ENCODE measurements around the gene CACNA1H.
"Not testable (repeated sequence)": the region's sequence is repeated elsewhere in the genome, so short reads cannot be mapped to it uniquely, and the experiment has no call there.

CACNA1H gene

DNA sequence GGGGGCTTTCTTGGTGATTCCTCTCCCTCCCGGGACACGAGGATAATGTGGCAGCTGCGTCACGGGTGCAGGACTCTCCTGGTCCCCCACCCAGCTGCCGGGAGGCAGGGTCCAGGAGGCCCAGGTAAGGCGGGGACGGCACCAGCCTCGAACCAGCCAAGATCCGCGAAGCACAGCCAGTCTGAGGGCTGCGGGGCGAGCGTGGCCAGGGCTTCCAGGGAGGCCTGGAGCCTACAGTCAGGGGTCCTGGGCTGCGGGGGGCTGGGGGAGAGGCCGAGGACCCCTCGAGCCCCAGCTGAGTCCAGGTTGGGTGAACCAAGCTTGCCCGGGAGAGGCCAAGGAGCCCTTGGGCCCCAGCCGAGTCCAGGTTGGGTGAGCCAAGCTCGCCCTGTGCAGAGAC, 112.9 kb downstream of the CACNA1H start:
- H3K27me3 ChIP-seq (ENCODE audit: low read depth, low read length) = no peaks in the 10 kb centered on the region
- no peaks in the 10 kb centered on the region for H4K20me1 ChIP-seq (ENCODE audit: insufficient read depth, low read length)
- no peaks in the 10 kb centered on the region for H3K79me2 ChIP-seq (ENCODE audit: low read length)
- H3K9ac ChIP-seq (ENCODE audit: low read length) = no peak overlapping the region
- H3K27ac ChIP-seq (ENCODE audit: low read length) = no peak overlapping the region
- no peak overlapping the region for H3K4me3 ChIP-seq (ENCODE audit: low read length)
- H3K36me3 ChIP-seq (replicated peaks; ENCODE audit: low read depth, low read length) = no peaks in the 10 kb centered on the region
- no peak for TF ChIP-seq EZH2phosphoT487 (IDR thresholded peaks at IDR 0.05; ENCODE audit: low read depth)
- no peak for TF ChIP-seq CTCF (IDR thresholded peaks at IDR 0.05; ENCODE audit: low read depth, low read length)
- no peaks in the 10 kb centered on the region for H3K4me1 ChIP-seq (ENCODE audit: low read length)
- no peak overlapping the region for H2AFZ ChIP-seq (ENCODE audit: low read depth, low read length)
- no peaks in the 10 kb centered on the region for H3K9me3 ChIP-seq (ENCODE audit: insufficient read depth, low read length)
- H3K4me2 ChIP-seq (ENCODE audit: low read length) = no peak overlapping the region

DNA sequence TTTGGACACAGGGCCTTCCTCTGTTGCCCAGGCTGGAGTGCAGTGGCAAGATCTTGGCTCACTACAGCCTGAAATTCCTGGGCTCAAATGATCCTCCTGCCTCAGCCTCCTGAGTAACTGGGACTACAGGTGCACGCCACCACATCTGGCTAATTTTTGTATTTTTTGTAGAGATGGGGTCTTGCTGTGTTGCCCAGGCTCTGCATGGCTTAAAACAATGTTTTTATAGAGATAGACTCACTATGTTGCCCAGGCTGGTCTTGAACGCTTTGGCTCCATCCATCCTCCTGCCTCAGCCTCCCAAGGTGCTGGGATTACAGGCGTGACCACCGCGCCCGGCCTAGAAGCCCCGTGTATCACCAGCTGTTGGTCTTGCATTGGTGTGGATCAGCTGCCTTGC, 116.5 kb downstream of the CACNA1H start:
- not testable (repeated sequence) for H3K4me1 ChIP-seq (ENCODE audit: low read length); H3K9me3 ChIP-seq (ENCODE audit: insufficient read depth, low read length); H3K4me2 ChIP-seq (ENCODE audit: low read length); H3K27ac ChIP-seq (ENCODE audit: low read length); H3K9ac ChIP-seq (ENCODE audit: low read length); H2AFZ ChIP-seq (ENCODE audit: low read depth, low read length); H3K27me3 ChIP-seq (ENCODE audit: low read depth, low read length); H3K79me2 ChIP-seq (ENCODE audit: low read length); H3K36me3 ChIP-seq (replicated peaks; ENCODE audit: low read depth, low read length); H3K4me3 ChIP-seq (ENCODE audit: low read length); H4K20me1 ChIP-seq (ENCODE audit: insufficient read depth, low read length)

DNA sequence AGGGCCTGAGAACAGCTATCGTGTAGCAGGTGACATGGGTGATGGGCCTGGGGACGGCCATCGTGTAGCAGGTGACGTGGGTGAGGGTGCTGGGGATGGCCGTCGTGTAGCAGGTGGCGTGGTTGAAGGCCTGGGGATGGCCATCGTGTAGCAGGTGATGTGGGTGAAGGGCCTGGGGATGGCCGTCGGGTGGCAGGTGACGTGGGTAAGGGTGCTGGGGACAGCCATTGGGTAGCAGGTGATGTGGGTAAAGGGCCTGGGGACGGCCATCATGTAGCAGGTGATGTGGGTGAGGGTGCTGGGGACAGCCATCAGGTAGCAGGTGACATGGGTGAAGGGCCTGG, 118.4 kb downstream of the CACNA1H start:
- Histone ChIP-seq H3K27ac (ENCODE audit: low read length) (no peak overlapping the region), H2AFZ (ENCODE audit: low read depth, low read length) (no peak overlapping the region), H3K27me3 (ENCODE audit: low read depth, low read length) (no peaks in the 10 kb centered on the region), H3K9me3 (ENCODE audit: insufficient read depth, low read length) (no peaks in the 10 kb centered on the region), H3K4me2 (ENCODE audit: low read length) (no peak overlapping the region), H4K20me1 (ENCODE audit: insufficient read depth, low read length) (no peaks in the 10 kb centered on the region), H3K4me3 (ENCODE audit: low read length) (no peak overlapping the region), H3K4me1 (ENCODE audit: low read length) (no peaks in the 10 kb centered on the region), H3K9ac (ENCODE audit: low read length) (no peak overlapping the region), H3K79me2 (ENCODE audit: low read length) (no peaks in the 10 kb centered on the region), H3K36me3 (replicated peaks; ENCODE audit: low read depth, low read length) (no peaks in the 10 kb centered on the region)
- TF ChIP-seq CTCF (IDR thresholded peaks at IDR 0.05; ENCODE audit: low read depth, low read length) = no peak
- TF ChIP-seq EZH2phosphoT487 (IDR thresholded peaks at IDR 0.05; ENCODE audit: low read depth) = no peak

Measured in OCI-LY3 (cell line).